SIG-M5 treated with dmso at 0.1 percent for 504 hours (cell line): ENCODE results near the gene NKG7.

Experiments
- DNase-seq: peaks from one replicate; lab custom pipeline; 2025; ENCODE audit not compliant: unreplicated experiment; lab: John Stamatoyannopoulos, UW

The NKG7 gene

DNA sequence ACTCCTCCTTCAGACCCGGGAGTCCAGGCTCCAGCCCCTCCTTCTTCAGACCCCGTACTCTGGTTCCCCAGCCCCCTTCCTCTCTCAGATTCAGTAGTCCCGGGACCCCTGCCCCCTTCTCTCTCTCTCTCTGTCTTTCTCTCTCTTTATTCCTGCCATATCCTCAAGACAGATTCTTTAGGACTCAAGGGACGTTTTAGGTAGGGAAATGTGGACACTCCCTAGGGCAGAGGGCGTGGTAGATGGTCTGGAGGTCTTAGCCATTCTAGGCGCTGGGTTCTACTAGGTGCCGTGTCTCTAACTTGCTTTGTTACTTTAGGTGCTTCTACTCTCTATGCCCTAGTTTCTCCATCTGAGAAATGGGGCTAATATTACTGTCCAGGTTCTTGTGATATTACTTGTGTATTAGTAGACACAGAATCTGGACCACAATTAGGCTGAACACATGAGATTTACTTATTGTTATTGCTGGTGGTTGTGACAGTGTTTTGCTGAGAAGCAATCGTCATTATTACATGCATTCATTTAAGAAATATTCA, 18.7 kb upstream of the NKG7 start:
- DNase-seq = no peak

GRCh38 chr19:51389143-51389542, 16.7 kb upstream of the NKG7 start:
- DNase-seq = no peak

GRCh38 chr19:51387924-51388389, 15.5 kb upstream of the NKG7 start, which contains the start of gene LIM2:
Gene LIM2 (minus strand): TSS chr19:51387974. CDS start chr19:51387443, 531 bp downstream.
- no peak for DNase-seq

DNA sequence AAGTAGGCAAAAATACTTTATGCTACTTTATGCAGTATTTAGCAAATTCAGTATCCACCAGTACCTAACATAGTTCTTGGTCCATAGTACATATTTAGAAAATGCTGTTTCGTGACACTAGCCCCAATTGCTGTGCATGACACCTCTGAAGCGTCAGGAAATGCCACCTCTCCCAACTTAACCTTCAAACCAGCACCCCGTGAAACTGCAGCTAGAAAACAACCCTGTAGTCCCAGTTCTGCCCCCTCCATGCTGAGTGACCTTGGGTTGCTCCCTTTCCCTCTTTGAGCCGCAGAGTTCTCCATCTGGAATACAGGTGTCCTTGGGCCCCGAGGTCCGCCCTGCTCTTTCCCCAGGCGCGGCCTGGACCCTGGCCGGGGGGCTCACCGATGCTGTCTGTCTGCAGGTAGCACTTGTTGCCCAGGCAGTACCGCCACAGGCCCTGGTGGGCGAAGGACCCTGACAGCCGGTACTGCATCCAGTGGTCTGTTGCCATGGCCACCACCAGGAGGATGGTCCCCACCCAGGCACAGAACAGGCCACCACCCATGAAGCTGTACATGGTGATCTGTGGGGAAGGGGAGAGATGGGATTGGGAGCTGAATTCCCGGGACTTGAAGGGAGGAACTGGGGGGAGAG, 14.5 kb upstream of the NKG7 start:
- no peak for DNase-seq

DNA sequence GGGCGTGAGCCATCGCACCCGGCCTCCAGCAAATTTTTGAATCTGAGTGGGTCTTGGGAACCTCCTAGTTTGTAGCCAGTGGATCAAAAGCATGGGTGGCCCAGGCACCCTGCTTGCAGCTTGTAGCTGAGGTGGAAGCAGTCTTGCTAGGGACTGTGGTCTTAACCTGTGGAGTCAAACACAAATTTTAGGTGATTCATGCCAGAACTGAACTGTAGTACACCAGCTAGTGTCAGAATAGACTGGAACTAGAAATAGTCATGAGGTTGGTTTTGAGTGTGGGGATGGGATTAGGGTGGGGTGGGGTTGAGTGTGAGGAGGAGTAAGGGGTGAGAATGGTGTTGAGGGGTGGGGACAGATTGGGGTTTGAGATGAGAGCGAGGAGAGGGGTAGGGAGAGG, 9.6 kb upstream of the NKG7 start:
- no peak for DNase-seq

DNA sequence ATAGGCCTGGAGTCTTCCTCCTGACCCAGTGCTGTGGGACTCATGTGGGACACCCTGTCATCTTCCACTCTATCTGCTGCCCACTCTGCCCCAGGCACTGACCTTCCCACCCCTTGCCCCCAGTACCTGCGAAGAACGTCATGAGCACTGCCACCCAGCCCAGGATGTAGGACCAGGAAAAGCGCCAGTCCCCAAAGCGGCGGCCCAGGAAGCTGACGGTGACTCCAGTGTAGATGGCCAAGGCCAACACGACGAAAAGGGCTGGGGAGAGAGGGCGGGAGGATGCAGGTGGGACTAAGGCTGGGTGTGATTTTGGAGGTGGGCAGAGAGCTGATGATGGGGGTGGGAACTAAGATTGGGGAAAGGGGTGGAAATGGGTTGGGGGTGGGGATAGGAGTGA, 7.9 kb upstream of the NKG7 start:
- DNase-seq = no peak

GRCh38 chr19:51377422-51377821, 5.0 kb upstream of the NKG7 start:
- DNase-seq = no peak

DNA sequence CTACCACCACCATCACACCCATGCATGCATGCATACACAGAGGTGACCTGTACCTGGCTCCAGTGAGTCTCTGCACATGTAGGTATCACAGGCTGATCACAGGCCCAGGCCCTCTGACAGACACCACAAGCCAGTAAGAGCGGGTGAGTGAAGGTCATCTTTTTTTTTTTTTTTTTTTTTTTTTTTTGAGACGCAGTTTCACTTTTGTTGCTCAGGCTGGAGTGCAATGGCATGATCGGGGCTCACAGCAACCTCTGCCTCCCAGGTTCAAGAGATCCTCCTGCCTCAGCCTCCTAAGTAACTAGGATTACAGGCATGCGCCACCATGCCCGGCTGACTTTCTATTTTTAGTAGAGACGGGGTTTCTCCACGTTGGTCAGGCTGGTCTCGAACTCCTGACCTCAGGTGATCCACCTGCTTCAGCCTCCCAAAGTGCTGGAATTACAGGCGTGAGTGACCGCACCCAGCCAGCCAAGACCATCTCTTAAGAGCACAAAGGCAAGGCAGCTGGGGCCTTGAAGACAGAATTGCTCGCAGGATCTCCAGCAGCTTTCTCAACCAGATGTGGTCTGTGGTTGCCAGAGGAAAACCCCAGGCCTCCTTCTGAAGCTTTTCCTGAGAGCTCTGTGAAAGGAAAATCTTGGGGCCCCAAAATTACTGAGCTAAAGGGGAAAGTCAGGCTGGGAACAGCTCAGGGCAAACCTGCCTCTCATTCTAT, 3.2 kb upstream of the NKG7 start:
- DNase-seq = peak; percentile 69

DNA sequence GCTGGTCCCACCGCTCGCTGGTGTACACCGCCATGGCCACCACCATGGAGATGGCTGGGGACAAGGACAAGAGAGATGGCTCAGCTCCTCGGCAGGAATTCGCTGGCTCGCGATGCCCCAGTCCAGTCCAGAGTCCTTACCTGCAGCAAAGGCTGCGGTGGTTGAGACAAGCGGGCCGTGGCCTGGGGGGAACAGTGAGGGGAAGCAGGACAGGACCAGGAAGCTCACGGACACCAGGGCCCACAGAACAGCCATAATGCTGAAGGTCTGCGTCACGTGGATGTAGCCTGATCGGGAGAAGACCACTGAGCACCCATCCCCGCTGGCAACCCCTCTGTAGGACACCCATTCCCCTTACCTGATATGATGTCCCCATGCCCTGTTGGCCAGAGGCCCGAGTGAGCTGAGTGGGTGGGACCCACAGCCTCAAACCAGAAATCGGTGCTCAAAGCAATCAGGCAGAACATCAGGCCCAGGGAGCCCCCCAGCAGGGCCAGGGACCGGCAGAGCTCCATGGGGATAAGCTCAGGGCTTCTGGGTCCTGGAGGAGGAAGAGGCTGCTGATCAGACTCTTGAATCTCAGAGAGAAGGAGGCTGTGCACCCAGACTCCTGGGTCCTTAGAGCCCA, 319 bp downstream of the NKG7 start:
- DNase-seq = no peak

GRCh38 chr19:51371186-51371690, 1.2 kb downstream of the NKG7 start:
- DNase-seq = no peak

DNA sequence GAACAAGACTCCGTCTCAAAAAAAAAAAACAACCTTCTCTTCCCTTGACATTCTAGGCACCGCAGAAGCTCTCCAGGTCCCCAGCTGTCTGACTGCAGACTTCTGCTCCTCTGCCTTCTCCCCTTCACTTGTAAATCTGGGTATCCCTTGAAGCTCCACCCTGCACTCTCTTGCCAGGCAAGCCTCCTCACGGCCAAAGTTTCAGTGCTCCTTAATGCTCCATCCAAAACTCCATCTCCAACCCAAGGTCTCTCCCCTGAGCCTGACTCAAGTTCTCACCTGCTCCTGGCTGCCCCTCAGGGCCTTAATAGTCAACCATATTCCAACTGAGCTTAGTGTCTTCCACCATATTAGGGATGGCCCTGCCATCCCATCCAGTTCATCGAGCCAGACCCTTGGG, 2.2 kb downstream of the NKG7 start:
- no peak for DNase-seq

DNA sequence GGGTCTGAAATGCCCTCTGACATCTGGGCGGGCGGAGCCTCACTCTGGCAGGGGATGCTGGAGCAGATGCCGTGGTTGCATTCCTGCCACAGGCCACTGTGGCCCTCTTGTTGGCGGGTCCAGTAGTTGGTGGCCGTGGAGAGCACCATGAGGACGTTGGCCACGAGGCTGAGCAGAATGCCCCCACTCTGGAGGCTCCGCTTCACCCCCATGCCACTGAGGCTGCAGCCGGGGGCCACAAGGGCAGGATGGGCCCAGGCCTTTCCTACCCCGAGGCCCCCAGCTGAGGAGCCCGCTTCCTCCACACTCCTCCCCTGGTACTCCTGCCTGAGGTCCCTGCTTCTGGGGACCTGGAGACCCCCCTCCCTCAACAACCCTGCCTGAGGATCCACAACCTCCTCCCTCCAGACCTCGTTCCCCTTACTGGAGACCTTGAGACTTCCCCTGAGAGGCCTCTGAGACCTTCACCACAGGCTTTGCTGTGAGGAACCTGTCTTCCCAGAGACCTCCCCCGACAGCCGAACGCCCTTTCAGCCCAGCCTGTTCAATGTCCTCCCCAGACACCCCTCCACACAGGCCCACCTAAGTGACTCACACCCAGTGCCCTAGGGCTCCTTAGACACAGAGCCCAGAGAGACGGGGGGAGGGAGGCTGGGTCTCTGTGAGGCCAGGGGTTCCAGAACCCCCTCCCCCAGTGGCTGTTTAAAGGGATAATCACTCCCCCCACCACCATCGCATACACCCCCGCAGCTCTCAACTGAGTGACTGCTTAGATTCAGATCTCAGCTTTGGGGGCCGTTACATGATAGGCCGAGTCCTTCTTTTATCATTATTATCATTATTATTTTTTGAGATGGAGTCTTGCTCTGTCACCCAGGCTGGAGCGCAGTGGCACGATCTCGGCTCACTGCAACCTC, 3.8 kb downstream of the NKG7 start, which contains the start of gene CLDND2:
TSS of gene CLDND2 (minus strand) at position 638 of the 917 bp plus-strand sequence. CDS start at position 212, 426 bp downstream.
- DNase-seq = peak; percentile 17

DNA sequence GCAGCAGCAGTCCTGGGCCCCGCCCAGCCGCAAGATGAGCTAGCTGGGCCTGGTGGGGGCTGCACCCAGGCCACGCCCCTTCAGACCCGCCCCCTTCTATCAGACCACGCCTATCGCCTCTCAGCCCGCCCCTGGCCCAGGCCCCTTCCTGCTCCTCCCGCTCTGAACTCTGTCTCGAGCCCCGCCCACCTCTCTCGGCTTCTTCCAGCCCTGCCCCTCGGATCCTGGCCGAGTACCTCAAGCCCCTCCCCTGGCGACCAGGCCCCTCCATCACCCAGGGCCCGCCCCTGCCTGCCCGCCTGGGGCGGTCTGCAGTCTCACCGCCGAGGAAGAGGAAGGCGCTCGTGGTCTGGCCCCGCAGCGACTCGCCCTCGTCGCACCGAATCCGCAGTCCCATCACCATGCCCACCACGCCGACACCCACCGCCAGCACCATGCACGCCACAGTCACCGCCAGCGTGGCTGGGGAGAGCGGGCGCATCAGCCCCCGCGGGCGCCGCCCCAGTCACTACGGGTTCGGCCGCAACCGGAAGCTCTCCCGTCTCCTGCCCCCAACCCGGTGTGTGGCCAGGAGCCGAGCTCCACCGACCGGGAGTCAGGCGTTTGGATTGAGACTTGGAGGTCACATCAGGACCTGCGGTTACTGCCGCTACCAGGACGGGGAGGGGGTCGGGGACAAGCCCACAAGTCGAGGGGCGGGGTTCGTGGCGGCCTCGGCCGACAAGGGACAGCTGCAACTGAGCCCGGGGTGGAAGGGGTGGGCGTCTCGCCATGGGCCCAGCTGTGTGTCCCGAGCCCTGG, 4.7 kb downstream of the NKG7 start:
- peak; percentile 97 for DNase-seq

GRCh38 chr19:51367255-51367564, 5.2 kb downstream of the NKG7 start:
- no peak for DNase-seq

DNA sequence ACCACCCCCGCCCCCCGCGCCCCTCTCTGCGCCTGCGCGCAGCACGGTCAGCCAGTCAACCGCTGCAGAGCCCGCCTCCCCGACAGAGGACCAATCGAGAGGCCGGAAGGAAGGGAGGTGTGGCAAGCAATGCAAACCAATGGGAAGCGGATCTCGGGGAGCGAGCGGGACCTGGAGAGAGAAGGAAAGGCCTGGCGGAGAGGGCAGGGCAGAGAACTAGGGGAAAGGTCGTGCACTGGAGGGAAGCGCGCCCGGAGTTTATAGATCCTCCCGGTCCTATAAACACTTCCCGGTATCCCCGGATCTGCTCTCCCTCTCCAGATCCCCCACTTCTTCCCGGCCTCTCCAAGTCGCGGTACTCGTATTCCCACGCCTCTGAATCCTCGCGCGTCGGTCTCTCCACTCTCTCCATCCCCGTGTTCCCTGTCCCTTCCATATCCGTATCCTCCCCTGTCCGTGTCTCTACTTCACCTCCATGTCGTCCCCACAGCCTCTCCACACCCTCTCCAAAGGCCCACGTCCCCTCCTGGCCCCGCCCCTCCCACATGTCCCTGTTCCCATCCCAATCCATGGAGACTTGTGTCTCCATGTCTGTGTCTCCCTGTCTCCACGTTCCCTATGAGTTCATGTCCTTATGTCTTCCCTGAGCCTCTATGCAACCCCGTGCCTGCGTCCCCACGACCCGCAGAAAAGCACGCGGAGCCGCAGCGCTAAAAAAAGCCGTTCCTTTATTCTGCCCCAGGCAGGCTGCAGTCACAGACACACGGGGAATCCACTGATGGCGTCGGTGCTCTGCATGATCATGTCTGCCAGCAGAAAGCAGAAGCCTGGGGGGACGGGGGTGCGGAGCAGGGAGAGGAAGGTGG, 5.8 kb downstream of the NKG7 start:
- peak; percentile 98 for DNase-seq

DNA sequence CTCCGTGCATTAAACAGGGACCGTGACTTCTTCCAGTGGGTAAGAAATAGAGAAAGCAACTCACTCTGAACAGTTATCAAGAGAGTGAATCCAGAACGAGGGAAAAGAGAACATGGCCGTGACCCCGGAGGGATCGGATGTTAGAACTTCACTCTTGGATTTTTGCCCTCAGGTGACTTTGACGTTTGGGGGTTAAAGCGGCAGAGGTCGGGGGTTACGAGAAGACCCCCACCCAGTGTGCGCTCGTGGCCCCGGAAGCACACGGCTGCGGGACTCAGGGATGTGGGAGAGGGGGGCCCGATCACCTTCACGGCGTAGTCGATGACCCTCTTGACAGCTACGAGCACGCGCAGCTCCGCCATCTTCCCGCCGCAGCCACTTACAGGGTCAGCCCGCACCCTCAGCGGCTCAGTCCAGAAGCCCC, 6.5 kb downstream of the NKG7 start, which contains the start of gene ETFB:
TSS of gene ETFB (minus strand) at position 424 of the 424 bp plus-strand sequence. CDS start at position 362, 62 bp downstream.
- no peak for DNase-seq

GRCh38 chr19:51365211-51365964, 7.1 kb downstream of the NKG7 start:
- peak; percentile 32 for DNase-seq
